Gastroesophageal sphincter (tissue), 3 donors: ENCODE results near the gene PARD3.

Experiments used
- CTCF ChIP-seq, 4 experiments: fragments of 200-600 bp in 2 of 4; fragments of 450-650 bp in 2 of 4; sonication (generic) in 1 of 4; IDR thresholded peaks; one replicate each; pipeline ENCODE4 v1.5.1; 2017 to 2019; ENCODE audit warnings: antibody characterized with exemption in 4 of 4, mild to moderate bottlenecking in 2 of 4, moderate library complexity in 2 of 4
- POLR2A ChIP-seq, 2 donors: fragments of 450-650 bp; IDR thresholded peaks; one replicate each; pipeline ENCODE4 v1.6.1; 2017; ENCODE audit warnings: antibody characterized with exemption in 2 of 2, mild to moderate bottlenecking in 2 of 2, moderate library complexity in 1 of 2
- POLR2AphosphoS5 ChIP-seq: sonication (generic); formaldehyde crosslinking; IDR thresholded peaks from one replicate; pipeline ENCODE4 v1.6.1; 2017; ENCODE audit warnings: antibody characterized with exemption

DNA sequence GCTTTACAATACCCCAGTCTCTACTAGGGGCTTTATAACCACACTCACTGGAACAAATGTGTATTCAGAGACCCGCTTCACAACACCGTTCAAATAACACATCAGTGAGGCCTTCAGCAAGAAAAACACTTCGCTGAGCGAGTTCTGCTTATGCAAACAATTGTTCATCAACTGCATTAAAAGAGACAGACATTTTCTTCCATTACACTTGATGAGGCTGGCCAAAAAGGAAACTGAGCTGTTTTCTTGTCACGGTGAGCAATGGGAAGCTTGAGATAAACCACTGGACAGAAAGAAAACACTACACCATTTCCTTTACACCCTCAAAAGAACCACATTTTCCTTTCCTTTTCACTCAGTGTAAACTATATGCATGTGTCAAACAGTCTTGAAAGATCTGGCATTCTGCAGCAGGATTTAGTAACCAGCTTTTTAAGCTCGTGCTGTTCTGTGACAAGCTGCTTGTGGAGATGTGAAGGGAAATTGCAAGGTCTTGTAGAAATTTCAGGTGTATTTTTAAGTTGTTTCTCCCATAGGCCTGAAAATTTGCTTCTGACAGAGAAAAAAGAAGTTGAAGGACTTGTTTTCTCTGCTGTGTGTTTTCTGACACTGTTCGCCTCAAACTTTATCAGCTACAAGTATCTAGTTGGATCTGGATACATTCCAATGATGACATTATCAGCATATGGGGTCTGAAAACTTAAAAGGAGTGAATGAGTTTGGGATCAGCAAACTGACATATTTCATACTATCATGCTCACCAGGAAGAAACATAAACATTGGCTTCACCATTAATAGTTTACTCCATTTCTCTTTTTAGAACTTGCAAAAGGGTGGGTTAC is 693.1 kb downstream of the PARD3 start:
- TF ChIP-seq POLR2A (IDR thresholded peaks at IDR 0.05): no peak
- TF ChIP-seq CTCF (IDR thresholded peaks at IDR 0.05): no peak
- TF ChIP-seq POLR2AphosphoS5: no peak
